HUES48 (cell line): ENCODE measurements around the gene GPC5.

Experiments used
- H3K27ac ChIP-seq: one replicate; pipeline ENCODE4 v1.7.0; 2013; ENCODE audit warnings: low read depth, low read length, inconsistent platforms
- H3K27me3 ChIP-seq: 2 replicates; pipeline ENCODE4 v1.6.1; 2013; ENCODE audit warnings: mild to moderate bottlenecking, low read length; ENCODE audit not compliant: control insufficient read depth, insufficient read depth
- H3K36me3 ChIP-seq: 2 replicates; pipeline ENCODE4 v1.6.1; 2013; ENCODE audit warnings: low read length; ENCODE audit not compliant: control insufficient read depth, insufficient read depth
- H3K4me1 ChIP-seq: 2 replicates; pipeline ENCODE4 v1.6.1; 2013; ENCODE audit warnings: mild to moderate bottlenecking, low read length; ENCODE audit not compliant: control insufficient read depth, insufficient read depth
- H3K4me3 ChIP-seq: 2 replicates; pipeline ENCODE4 v1.5.1; 2013; ENCODE audit warnings: mild to moderate bottlenecking, low read depth, low read length
- H3K9ac ChIP-seq: 2 replicates; pipeline ENCODE4 v1.6.1; 2013; ENCODE audit warnings: mild to moderate bottlenecking, low read depth, low read length, moderate library complexity
- H3K9me3 ChIP-seq: 2 replicates; pipeline ENCODE4 v1.6.1; 2013; ENCODE audit warnings: low read length; ENCODE audit not compliant: control insufficient read depth, insufficient read depth

Gene GPC5

GRCh38 chr13:91510058-91510457 lies 111.6 kb downstream of the GPC5 start:
- Histone ChIP-seq H3K9me3 (no peaks in the 10 kb centered on the region), H3K4me1 (no peaks in the 10 kb centered on the region), H3K4me3 (no peak overlapping the region), H3K36me3 (no peaks in the 10 kb centered on the region), H3K9ac (no peak overlapping the region), H3K27me3 (no peaks in the 10 kb centered on the region), H3K27ac (no peak overlapping the region)

GRCh38 chr13:91513790-91514189 lies 115.4 kb downstream of the GPC5 start:
- no peaks in the 10 kb centered on the region for H3K27me3 ChIP-seq
- H3K9me3 ChIP-seq = no peaks in the 10 kb centered on the region; the same call in 1 of the 2 replicates
- H3K36me3 ChIP-seq = no peaks in the 10 kb centered on the region
- H3K27ac ChIP-seq = no peak overlapping the region
- no peak overlapping the region for H3K4me3 ChIP-seq
- H3K4me1 ChIP-seq = no peaks in the 10 kb centered on the region
- H3K9ac ChIP-seq = no peak overlapping the region

- Histone ChIP-seq H3K9me3 (no peaks in the 10 kb centered on the region; the same call in 1 of the 2 replicates), H3K36me3 (no peaks in the 10 kb centered on the region), H3K9ac (no peak overlapping the region), H3K4me1 (peaks cover 14% of the 10 kb centered on the region), H3K27me3 (no peaks in the 10 kb centered on the region), H3K4me3 (no peak overlapping the region), H3K27ac (no peak overlapping the region)
Observed at GRCh38 chr13:91516799-91517198, 118.4 kb downstream of the GPC5 start.

GRCh38 chr13:91520952-91521351 lies 122.5 kb downstream of the GPC5 start:
- H3K36me3 ChIP-seq = no peaks in the 10 kb centered on the region
- H3K4me3 ChIP-seq = no peak overlapping the region
- peak overlapping the region; percentile 59 for H3K27ac ChIP-seq
- peaks cover 14% of the 10 kb centered on the region for H3K4me1 ChIP-seq
- H3K9ac ChIP-seq = no peak overlapping the region
- H3K9me3 ChIP-seq = no peaks in the 10 kb centered on the region; the same call in 1 of the 2 replicates
- no peaks in the 10 kb centered on the region for H3K27me3 ChIP-seq

GRCh38 chr13:91523116-91523515 lies 124.7 kb downstream of the GPC5 start:
- Histone ChIP-seq H3K27ac (no peak overlapping the region), H3K4me3 (no peak overlapping the region), H3K9ac (no peak overlapping the region), H3K27me3 (no peaks in the 10 kb centered on the region), H3K36me3 (no peaks in the 10 kb centered on the region), H3K9me3 (no peaks in the 10 kb centered on the region), H3K4me1 (peaks cover 14% of the 10 kb centered on the region)

- Histone ChIP-seq H3K4me1 (peaks cover 2% of the 10 kb centered on the region; the same call in 1 of the 2 replicates), H3K9me3 (no peaks in the 10 kb centered on the region), H3K9ac (no peak overlapping the region), H3K27me3 (no peaks in the 10 kb centered on the region), H3K36me3 (no peaks in the 10 kb centered on the region), H3K27ac (no peak overlapping the region), H3K4me3 (no peak overlapping the region)
Observed at GRCh38 chr13:91526543-91527033, 128.2 kb downstream of the GPC5 start.

- Histone ChIP-seq H3K9me3 (no peaks in the 10 kb centered on the region), H3K36me3 (no peaks in the 10 kb centered on the region), H3K9ac (no peak overlapping the region), H3K4me1 (no peaks in the 10 kb centered on the region), H3K4me3 (no peak overlapping the region), H3K27ac (no peak overlapping the region), H3K27me3 (no peaks in the 10 kb centered on the region)
Observed at GRCh38 chr13:91529739-91530482, 131.5 kb downstream of the GPC5 start.

- Histone ChIP-seq H3K27ac (no peak overlapping the region), H3K27me3 (no peaks in the 10 kb centered on the region)
Observed at GRCh38 chr13:91531646-91532045, 133.2 kb downstream of the GPC5 start.

GRCh38 chr13:91533354-91533753 lies 134.9 kb downstream of the GPC5 start:
- Histone ChIP-seq H3K36me3 (no peaks in the 10 kb centered on the region), H3K27ac (no peak overlapping the region)

More at GRCh38 chr13:91531646-91532045, 133.2 kb downstream of the GPC5 start:
- Histone ChIP-seq H3K36me3 (no peaks in the 10 kb centered on the region), H3K4me1 (no peaks in the 10 kb centered on the region), H3K9me3 (no peaks in the 10 kb centered on the region), H3K9ac (no peak overlapping the region), H3K4me3 (no peak overlapping the region)

GRCh38 chr13:91534996-91535395 lies 136.6 kb downstream of the GPC5 start:
- H3K27ac ChIP-seq = no peak overlapping the region
- H3K27me3 ChIP-seq = no peaks in the 10 kb centered on the region

More at GRCh38 chr13:91533354-91533753, 134.9 kb downstream of the GPC5 start:
- Histone ChIP-seq H3K4me3 (no peak overlapping the region), H3K9me3 (no peaks in the 10 kb centered on the region), H3K9ac (no peak overlapping the region), H3K4me1 (no peaks in the 10 kb centered on the region), H3K27me3 (no peaks in the 10 kb centered on the region)

GRCh38 chr13:91537376-91537775 lies 139.0 kb downstream of the GPC5 start:
- H3K9ac ChIP-seq = no peak overlapping the region
- no peak overlapping the region for H3K27ac ChIP-seq
- no peaks in the 10 kb centered on the region for H3K4me1 ChIP-seq
- H3K9me3 ChIP-seq = no peaks in the 10 kb centered on the region
- H3K4me3 ChIP-seq = no peak overlapping the region
- H3K27me3 ChIP-seq = no peaks in the 10 kb centered on the region
- H3K36me3 ChIP-seq = no peaks in the 10 kb centered on the region

More at GRCh38 chr13:91534996-91535395, 136.6 kb downstream of the GPC5 start:
- Histone ChIP-seq H3K4me1 (no peaks in the 10 kb centered on the region), H3K9ac (no peak overlapping the region), H3K36me3 (no peaks in the 10 kb centered on the region), H3K4me3 (no peak overlapping the region), H3K9me3 (no peaks in the 10 kb centered on the region)
